Gastroesophageal sphincter (tissue), 3 donors: Measurements from ENCODE around the gene SMIM22.

Experiments
- CTCF ChIP-seq, 4 experiments: fragments of 200-600 bp in 2 of 4; fragments of 450-650 bp in 2 of 4; sonication (generic) in 1 of 4; IDR thresholded peaks; one replicate each; pipeline ENCODE4 v1.5.1; 2017 to 2019; ENCODE audit warnings: antibody characterized with exemption in 4 of 4, mild to moderate bottlenecking in 2 of 4, moderate library complexity in 2 of 4
- EP300 ChIP-seq: sonication (generic); formaldehyde crosslinking; IDR thresholded peaks from one replicate; pipeline ENCODE4 v1.6.1; 2017; ENCODE audit warnings: antibody characterized with exemption, mild to moderate bottlenecking

GRCh38 chr16:4803898-4804762 lies 9.0 kb downstream of the SMIM22 start:
- TF ChIP-seq CTCF (IDR thresholded peaks at IDR 0.05) (no peak), EP300 (no peak)
